GM12892 (cell line): ENCODE data around the gene DUOXA2.

Source experiments
- POLR2A ChIP-seq: IDR thresholded peaks from 2 replicates; pipeline ENCODE4 v1.6.1; 2011; ENCODE audit warnings: low read depth, low read length, control low read depth
- POLR2AphosphoS5 ChIP-seq: IDR thresholded peaks from 2 replicates; pipeline ENCODE4 v1.6.1; 2011; ENCODE audit warnings: low read depth, low read length, control low read depth

- no peak for TF ChIP-seq POLR2A
- no peak for TF ChIP-seq POLR2AphosphoS5
Observed at GRCh38 chr15:45157974-45158373, 43.8 kb downstream of the DUOXA2 start.
